GM19324 (cell line): Measurements from ENCODE around the gene ZFAND3.

Source experiments
- ATAC-seq: cut with Tn5 transposase; IDR thresholded peaks from one replicate; pipeline ENCODE4 v1.9.1; 2021; ENCODE audit warnings: mild to moderate bottlenecking, moderate library complexity; ENCODE audit not compliant: unreplicated experiment, low FRiP score

The ZFAND3 gene

DNA sequence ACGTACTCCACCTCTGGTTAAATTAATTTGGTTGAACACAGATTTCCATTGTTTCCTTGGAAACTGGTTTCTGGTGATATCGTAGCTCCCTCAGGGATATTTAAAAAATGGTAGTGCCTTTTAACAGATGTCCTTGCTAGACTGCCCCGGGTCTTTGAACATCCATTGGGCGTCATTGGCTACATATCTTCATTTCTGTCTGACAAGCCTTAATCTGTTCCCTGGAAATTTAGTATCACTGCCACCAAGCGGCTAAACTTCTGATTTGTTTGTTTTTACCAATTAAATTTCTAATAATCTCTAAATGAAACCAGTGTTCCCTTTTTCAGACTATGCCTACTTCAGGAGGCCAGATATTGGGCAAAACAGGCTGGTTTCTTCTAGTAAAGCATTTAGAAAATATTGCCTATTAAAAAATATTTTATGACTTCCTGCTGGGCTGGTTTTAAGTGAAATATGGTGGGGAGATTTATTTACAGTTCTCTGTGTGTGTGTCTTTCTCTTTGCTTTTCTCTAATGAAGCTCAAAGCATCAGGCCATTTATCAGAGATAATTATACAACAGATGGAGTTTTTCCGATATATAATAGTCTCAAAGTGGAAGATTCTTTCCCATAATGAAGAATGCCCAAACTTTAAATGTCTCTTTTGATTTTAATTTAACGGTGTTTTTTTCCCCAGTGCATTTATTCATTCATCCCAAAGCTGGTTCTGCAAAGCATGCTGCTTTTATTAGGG is 249.5 kb downstream of the ZFAND3 start:
- no peak for ATAC-seq

- no peak for ATAC-seq
These were observed 258.0 kb downstream of the ZFAND3 start for GRCh38 chr6:38077488-38078030.

GRCh38 chr6:38078671-38079070 is 259.1 kb downstream of the ZFAND3 start:
- no peak for ATAC-seq

DNA sequence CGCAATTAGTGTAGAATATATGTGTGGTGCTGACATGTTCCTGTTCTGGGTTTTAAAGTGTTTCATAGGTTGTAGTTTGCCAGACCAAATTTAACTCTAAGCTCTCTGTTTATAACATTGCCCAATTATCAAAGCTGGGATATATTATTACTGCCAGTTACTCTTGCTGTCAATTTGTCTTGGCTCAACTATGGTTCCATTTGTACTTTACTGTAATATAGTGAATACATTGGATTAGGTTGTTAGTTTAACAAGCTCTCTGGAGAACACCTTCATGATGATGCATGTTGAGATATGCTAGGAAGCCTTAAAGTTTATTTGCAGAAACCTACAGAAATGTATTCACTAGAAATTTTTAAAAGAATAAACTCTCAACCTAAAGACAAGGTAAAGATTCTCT is 259.6 kb downstream of the ZFAND3 start:
- no peak for ATAC-seq

GRCh38 chr6:38079537-38079936 is 260.0 kb downstream of the ZFAND3 start:
- no peak for ATAC-seq

GRCh38 chr6:38080360-38080759 is 260.8 kb downstream of the ZFAND3 start:
- ATAC-seq: no peak

DNA sequence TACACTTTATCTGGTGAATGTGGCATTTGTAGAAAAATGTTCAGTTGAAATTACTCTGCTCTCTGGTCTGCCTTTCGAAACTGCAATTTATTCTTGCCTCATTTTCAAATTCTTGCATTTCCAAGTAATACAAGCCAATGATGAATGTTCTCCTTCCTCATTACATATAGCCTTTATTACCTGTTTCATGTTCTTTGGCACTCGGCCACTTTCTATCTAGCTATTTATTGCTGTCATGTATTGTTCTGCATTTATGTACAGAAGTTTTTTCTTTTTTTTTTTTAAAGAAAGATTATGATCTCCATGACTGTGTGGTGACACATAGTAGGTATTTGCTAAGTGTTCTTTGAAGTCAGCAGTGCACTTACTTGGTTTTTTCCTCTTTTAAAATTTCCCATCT is 261.4 kb downstream of the ZFAND3 start:
- ATAC-seq: no peak

GRCh38 chr6:38085031-38085430 is 265.5 kb downstream of the ZFAND3 start:
- no peak for ATAC-seq

DNA sequence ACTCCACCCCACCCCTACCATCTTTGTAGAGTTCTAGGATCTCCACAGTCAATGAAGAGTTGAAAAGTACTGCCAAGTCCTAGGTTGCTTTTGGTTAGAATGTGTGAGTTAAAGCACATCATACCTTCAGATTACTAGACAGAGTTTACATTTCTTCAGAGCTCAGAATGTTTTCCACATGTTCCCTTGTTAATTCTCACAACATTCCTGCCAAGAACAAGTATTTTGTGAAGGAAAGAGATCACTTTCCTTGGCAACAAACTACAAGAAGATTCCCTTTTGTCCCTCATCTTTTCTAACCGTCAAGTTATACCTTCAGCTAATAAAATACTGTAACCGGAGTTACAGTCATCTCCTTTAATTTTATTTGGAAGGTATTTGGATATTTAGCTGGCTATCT is 266.8 kb downstream of the ZFAND3 start:
- no peak for ATAC-seq

GRCh38 chr6:38088010-38088409 is 268.5 kb downstream of the ZFAND3 start:
- ATAC-seq: no peak

DNA sequence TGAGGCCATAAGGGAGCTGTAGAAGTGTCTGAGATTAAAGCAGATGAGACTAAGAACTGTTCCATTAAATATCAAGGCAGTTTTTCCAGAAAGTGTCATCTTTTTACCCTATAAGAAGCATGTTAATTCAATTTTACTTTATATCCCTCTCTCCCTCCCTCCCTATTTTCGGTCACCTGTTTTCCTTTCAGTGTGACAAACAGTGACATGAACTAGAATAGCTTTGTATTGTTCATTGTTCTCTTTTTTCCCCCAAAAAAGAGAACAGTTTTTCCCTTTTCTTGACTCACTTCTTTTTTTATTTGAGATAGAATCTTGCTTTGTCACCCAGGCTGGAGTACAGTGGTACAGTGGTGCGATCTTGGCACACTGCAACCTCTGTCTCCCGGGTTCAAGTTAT is 269.3 kb downstream of the ZFAND3 start:
- ATAC-seq: no peak

GRCh38 chr6:38091613-38092012 is 272.1 kb downstream of the ZFAND3 start:
- ATAC-seq: no peak

- no peak for ATAC-seq
These were observed 272.9 kb downstream of the ZFAND3 start for GRCh38 chr6:38092465-38092864.

- no peak for ATAC-seq
These were observed 273.4 kb downstream of the ZFAND3 start for GRCh38 chr6:38092964-38093363.

DNA sequence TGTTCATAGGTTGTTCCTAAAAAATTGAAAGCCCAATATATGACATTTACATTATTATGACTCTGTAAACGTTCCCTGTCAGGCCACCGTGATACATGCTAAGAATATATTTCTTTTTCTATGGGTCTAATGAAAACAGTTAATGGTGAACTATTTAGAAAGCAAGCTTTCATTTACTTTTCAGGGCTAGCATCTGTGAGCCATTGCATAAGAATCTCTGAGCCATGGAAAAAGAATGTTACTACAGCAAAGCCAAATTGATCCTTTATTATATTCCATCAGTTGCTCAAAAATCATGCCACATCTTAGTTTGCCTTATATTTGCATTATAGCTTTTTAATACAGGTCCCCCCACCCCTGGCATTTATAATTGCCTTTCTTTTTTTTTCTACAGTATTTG is 275.5 kb downstream of the ZFAND3 start:
- ATAC-seq: no peak

DNA sequence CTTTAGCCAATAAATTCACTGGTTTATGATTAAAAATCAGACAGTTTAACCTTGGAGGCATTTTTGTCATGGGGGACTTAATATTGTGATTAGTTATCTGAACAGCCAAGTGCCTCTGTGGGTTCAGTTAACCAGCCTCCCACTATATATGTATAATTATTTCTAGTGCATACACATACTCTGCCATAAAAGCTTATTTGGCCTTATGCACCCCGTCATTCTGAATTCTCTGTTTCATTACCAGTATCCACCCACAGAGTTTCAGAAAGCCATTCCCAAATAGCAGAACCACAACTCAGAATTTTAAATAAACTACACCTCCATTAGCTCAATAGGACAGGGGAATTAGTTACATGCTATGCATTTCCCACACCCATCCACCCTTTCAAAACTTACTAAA is 279.7 kb downstream of the ZFAND3 start:
- ATAC-seq: no peak

- no peak for ATAC-seq
These were observed 280.9 kb downstream of the ZFAND3 start for GRCh38 chr6:38100380-38100779.

DNA sequence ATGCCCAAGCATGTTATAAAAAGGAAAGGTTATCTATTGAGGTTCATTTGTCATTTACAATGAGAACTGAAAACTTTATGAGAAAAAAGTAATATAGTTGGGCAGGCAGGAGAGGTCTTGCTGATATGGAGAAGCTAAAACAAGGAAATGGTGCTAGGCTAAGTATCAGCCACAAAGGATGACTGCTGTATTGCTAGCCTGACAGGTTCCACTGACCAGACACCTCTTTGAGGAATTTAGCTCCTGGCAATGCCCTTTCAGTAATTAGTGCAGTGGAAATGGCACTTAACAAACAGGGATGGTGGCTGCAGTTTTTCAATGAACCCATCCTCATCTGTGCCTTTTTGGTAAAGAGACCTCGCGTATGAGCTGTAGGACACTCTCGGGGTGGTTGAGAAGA is 284.4 kb downstream of the ZFAND3 start:
- ATAC-seq: no peak

DNA sequence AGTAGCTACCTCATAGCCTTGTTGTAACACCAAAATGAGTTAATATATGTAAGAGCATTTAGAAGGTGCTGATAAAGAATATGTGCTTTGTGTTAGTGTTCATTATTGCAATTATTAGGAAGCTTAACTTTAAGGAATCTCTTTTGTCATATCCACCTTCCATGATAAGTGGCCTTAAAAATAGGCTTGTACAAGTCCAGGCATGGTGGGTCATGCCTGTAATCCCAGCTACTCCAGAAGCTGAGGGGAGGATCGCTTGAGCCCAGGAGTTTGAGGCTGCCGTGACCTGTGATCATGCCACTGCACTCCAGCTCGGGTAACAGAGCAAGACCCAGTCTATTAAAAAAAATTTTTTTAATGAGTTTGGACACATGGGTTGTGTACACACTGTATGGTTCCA is 285.5 kb downstream of the ZFAND3 start:
- no peak for ATAC-seq

DNA sequence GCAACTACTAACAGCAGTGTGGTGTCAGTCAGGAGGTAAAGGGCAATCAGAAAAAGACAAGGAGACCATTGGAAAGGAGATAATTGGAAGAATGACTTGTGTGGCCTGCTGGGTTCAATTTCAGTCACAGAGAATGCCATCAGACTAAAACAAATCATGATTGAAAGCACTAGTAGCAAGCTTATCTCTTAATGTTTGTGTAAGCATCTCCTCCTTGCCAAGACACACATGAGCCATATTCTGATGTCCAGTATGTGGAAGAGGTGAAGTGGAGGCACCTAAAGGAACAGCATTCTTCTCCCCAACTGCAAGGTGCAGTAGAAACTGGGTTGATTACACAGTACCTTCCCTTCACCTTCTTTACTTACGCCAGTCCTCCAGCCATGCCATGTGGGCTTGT is 287.5 kb downstream of the ZFAND3 start:
- no peak for ATAC-seq

DNA sequence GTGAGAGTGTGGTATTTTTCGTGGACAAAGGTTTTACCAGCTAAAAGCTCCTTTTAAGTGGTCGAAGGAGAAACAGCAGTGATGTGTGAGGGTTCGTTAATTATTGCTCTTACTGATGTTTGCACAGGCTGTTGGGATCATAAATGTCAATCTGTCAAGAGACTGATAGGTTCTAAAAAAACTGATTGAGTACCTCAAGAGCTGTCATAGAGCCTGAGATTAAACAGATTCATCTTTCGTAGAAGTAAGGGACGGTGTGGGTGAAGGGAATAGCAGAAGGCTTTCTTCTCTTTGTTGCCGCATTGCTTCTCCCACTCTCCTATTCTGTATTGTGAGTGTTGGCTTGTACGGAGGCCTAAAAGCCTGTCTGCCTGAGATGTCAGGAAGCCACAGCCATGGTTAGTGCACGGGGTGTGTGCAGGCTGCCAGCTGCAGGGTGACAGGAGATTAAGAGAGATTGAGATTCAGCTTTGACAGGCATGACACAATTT is 291.0 kb downstream of the ZFAND3 start:
- no peak for ATAC-seq

DNA sequence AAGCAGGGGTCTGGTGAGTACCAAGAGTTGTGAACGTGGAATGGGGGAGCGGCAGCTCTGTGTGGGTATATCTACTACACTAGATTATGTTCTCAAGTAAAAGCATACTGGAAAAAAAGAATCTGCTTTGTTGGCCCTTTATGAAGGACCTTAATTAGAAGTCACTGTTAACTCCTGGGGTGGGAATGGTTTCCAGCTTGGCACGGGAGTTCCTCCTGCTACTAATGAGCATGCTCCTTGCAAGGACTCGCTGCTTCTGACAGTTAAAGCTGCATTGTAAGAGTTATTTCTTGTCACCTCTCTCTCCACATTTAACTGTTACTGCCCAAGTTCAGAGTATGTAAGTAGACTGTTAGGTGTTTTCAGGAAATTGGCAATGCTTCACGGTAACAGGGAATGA is 292.7 kb downstream of the ZFAND3 start:
- ATAC-seq: no peak
